ENCODE measurements around the gene LRP1. TPM values are rescaled to one million over a fixed set of nuclear protein-coding genes. Genes with fewer than 3 reads are reported as not detected.

LRP1 gene
- total RNA-seq, 1 donor from 2014 or later, result 24.5 TPM

GRCh38 chr12:57107456-57108155 lies 20.7 kb upstream of the LRP1 start:
- Histone ChIP-seq H3K27me3 (ENCODE audit: control insufficient read depth, insufficient read depth, low read length) (no peaks in the 10 kb centered on the region), H3K36me3 (ENCODE audit: control insufficient read depth, insufficient read depth, low read length) (peaks cover 41% of the 10 kb centered on the region), H3K4me3 (ENCODE audit: low read depth, low read length) (no peak overlapping the region)
- DNase-seq (ENCODE audit: low read depth) (no peak), FAIRE-seq (no peak)
- no peak for TF ChIP-seq CTCF (IDR thresholded peaks at IDR 0.05; ENCODE audit: insufficient read depth, low read length, severe bottlenecking)

GRCh38 chr12:57109207-57110103 lies 18.8 kb upstream of the LRP1 start:
- H3K4me3 ChIP-seq (ENCODE audit: low read depth, low read length), result peak overlapping the region; percentile 76
- FAIRE-seq, result no peak
- no peak for TF ChIP-seq CTCF (IDR thresholded peaks at IDR 0.05; ENCODE audit: insufficient read depth, low read length, severe bottlenecking)
- H3K27me3 ChIP-seq (ENCODE audit: control insufficient read depth, insufficient read depth, low read length), result no peaks in the 10 kb centered on the region
- H3K36me3 ChIP-seq (ENCODE audit: control insufficient read depth, insufficient read depth, low read length), result peaks cover 35% of the 10 kb centered on the region
- no peak for DNase-seq (ENCODE audit: low read depth)

GRCh38 chr12:57110104-57111030 lies 17.9 kb upstream of the LRP1 start:
- FAIRE-seq, result peak; percentile 13
- peaks cover 27% of the 10 kb centered on the region for H3K36me3 ChIP-seq (ENCODE audit: control insufficient read depth, insufficient read depth, low read length)
- no peak for DNase-seq (ENCODE audit: low read depth)

GRCh38 chr12:57111031-57111734 lies 17.1 kb upstream of the LRP1 start, which contains the start of gene STAT6:
Gene STAT6, minus strand, starts transcription at chr12:57111362. Its CDS starts 3,084 bp downstream, at chr12:57108278.
- TF ChIP-seq CTCF (IDR thresholded peaks at IDR 0.05; ENCODE audit: insufficient read depth, low read length, severe bottlenecking), result no peak
- DNase-seq (ENCODE audit: low read depth) (peak; percentile 76), FAIRE-seq (no peak)
- Histone ChIP-seq H3K4me3 (ENCODE audit: low read depth, low read length) (peak within 1 kb of the TSS; percentile 76), H3K27me3 (ENCODE audit: control insufficient read depth, insufficient read depth, low read length) (no peaks in the 10 kb centered on the region), H3K36me3 (ENCODE audit: control insufficient read depth, insufficient read depth, low read length) (peaks cover 20% of the 10 kb centered on the region)

More at GRCh38 chr12:57110104-57111030, 17.9 kb upstream of the LRP1 start:
- no peak for TF ChIP-seq CTCF (IDR thresholded peaks at IDR 0.05; ENCODE audit: insufficient read depth, low read length, severe bottlenecking)
- no peaks in the 10 kb centered on the region for H3K27me3 ChIP-seq (ENCODE audit: control insufficient read depth, insufficient read depth, low read length)
- peak overlapping the region; percentile 76 for H3K4me3 ChIP-seq (ENCODE audit: low read depth, low read length)

Data from bronchial epithelial cell (primary cell).